GM19452 (cell line): ENCODE results near the gene ZNF488.

ENCODE experiments used
- ATAC-seq: cut with Tn5 transposase; IDR thresholded peaks from one replicate; pipeline ENCODE4 v1.9.1; 2021; ENCODE audit not compliant: unreplicated experiment

Gene ZNF488

DNA sequence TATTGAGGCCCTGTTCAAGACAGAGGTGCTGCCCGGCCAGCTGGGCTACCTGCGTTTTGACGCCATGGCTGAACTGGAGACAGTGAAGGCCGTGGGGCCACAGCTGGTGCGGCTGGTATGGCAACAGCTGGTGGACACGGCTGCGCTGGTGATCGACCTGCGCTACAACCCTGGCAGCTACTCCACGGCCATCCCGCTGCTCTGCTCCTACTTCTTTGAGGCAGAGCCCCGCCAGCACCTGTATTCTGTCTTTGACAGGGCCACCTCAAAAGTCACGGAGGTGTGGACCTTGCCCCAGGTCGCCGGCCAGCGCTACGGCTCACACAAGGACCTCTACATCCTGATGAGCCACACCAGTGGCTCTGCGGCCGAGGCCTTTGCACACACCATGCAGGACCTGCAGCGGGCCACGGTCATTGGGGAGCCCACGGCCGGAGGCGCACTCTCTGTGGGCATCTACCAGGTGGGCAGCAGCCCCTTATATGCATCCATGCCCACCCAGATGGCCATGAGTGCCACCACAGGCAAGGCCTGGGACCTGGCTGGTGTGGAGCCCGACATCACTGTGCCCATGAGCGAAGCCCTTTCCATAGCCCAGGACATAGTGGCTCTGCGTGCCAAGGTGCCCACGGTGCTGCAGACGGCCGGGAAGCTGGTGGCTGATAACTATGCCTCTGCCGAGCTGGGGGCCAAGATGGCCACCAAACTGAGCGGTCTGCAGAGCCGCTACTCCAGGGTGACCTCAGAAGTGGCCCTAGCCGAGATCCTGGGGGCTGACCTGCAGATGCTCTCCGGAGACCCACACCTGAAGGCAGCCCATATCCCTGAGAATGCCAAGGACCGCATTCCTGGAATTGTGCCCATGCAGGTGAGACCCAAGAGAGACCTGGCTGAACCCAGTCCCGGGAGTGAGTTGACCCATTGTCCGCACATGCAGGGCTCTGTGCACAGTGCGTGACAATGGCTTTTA is 33.1 kb downstream of the ZNF488 start:
- ATAC-seq, result no peak

GRCh38 chr10:47349941-47350371 is 34.1 kb downstream of the ZNF488 start:
- no peak for ATAC-seq

DNA sequence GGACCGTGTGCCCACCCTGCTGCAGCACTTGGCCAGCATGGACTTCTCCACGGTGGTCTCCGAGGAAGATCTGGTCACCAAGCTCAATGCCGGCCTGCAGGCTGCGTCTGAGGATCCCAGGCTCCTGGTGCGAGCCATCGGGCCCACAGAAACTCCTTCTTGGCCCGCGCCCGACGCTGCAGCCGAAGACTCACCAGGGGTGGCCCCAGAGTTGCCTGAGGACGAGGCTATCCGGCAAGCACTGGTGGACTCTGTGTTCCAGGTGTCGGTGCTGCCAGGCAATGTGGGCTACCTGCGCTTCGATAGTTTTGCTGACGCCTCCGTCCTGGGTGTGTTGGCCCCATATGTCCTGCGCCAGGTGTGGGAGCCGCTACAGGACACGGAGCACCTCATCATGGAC is 34.6 kb downstream of the ZNF488 start:
- ATAC-seq, result no peak

DNA sequence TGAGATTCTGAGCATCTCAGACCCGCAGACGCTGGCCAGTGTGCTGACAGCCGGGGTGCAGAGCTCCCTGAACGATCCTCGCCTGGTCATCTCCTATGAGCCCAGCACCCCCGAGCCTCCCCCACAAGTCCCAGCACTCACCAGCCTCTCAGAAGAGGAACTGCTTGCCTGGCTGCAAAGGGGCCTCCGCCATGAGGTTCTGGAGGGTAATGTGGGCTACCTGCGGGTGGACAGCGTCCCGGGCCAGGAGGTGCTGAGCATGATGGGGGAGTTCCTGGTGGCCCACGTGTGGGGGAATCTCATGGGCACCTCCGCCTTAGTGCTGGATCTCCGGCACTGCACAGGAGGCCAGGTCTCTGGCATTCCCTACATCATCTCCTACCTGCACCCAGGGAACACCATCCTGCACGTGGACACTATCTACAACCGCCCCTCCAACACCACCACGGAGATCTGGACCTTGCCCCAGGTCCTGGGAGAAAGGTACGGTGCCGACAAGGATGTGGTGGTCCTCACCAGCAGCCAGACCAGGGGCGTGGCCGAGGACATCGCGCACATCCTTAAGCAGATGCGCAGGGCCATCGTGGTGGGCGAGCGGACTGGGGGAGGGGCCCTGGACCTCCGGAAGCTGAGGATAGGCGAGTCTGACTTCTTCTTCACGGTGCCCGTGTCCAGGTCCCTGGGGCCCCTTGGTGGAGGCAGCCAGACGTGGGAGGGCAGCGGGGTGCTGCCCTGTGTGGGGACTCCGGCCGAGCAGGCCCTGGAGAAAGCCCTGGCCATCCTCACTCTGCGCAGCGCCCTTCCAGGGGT is 35.2 kb downstream of the ZNF488 start:
- ATAC-seq, result no peak

GRCh38 chr10:47348138-47348651 is 35.9 kb downstream of the ZNF488 start, which contains the start of gene RBP3:
TSS of gene RBP3 (plus strand) at chr10:47348363. CDS start at chr10:47348485, 122 bp downstream.
- ATAC-seq, result no peak

DNA sequence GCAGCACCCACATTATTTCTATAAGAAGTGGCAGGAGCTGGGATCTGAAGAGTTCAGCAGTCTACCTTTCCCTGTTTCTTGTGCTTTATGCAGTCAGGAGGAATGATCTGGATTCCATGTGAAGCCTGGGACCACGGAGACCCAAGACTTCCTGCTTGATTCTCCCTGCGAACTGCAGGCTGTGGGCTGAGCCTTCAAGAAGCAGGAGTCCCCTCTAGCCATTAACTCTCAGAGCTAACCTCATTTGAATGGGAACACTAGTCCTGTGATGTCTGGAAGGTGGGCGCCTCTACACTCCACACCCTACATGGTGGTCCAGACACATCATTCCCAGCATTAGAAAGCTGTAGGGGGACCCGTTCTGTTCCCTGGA is 36.8 kb downstream of the ZNF488 start:
- no peak for ATAC-seq

DNA sequence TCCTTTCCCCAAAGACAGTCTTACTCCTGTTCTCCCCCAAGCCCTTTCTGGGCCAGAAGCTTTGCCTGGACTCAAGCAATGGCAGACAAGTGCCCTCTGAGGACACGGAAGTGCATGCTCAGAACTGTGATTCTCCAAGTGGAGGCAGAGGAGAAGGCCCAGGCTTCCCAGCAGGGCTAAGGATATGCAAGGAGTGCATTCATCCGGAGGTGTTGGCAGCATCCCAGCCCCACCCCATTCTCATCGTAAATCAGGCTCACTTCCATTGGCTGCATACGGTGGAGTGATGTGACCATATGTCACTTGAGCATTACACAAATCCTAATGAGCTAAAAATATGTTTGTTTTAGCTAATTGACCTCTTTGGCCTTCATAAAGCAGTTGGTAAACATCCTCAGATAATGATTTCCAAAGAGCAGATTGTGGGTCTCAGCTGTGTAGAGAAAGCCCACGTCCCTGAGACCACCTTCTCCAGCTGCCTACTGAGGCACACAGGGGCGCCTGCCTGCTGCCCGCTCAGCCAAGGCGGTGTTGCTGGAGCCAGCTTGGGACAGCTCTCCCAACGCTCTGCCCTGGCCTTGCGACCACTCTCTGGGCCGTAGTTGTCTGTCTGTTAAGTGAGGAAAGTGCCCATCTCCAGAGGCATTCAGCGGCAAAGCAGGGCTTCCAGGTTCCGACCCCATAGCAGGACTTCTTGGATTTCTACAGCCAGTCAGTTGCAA is 37.4 kb downstream of the ZNF488 start:
- ATAC-seq, result no peak

DNA sequence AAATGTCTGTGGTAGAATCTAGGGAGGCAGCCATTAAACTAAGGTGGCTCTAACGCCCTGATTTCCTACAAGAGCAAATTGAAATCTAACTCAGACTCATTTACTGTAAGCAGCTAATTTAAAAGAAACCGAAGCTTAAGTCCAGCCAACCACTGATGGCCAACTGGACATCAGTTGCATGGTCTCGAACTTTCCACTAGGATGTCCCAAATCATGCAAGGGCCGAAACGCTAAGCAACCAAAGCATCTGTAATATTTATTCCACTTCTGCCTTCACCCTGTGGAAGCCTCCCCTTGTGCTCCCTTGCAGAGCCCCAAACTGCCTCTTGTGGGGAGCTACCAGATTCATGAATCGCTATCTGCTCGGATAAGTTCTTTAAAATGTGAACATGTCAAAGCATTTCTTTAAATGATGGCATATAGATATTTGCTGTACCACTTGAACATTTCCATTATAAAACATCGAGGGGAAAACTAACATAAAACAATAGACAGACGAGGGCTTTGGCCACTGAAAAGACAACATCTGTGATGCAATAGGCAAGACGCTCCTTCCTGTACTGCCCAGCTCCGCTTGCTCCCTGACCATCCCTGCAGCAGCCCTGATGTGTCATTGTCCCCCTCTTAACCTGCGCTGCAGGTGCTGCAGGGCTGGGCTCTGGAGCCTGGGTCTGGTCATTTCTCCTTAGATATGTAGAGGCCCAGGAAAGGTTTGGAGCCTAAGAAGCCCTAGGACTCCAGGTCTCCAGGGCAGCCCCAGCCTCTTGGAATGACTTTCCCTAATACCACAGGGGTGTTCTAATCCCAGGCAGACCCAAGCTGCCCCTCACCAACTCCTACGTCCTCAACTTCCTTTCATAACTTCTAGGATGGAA is 38.9 kb downstream of the ZNF488 start:
- no peak for ATAC-seq

DNA sequence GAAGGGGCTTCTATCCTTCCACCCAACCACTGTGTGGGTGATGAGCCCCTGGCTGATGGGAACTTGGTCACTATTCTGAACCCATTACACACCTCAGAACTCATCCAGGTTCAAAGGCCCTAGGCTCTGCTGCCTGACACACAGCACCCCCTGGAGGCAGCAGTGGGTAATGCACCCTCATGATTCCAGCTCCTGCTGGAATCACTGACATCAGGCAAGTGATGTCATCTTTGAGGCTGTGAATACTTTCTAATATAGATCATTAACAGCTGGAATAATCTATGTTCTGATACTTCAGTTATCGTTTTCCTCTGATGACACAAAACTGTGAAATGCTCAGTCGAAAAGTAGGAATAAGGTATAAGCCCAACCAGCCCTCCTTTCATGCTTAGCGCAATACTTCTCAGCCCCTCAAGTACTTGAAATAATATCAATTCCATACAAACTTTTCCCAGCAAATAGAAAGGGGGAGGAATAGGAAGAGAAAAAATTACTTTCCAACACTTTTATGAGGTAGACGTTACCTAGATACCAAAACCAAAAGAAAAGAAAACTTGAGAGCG is 43.4 kb downstream of the ZNF488 start:
- ATAC-seq, result no peak

- ATAC-seq, result no peak
These were observed 44.1 kb downstream of the ZNF488 start for GRCh38 chr10:47339759-47340607.

DNA sequence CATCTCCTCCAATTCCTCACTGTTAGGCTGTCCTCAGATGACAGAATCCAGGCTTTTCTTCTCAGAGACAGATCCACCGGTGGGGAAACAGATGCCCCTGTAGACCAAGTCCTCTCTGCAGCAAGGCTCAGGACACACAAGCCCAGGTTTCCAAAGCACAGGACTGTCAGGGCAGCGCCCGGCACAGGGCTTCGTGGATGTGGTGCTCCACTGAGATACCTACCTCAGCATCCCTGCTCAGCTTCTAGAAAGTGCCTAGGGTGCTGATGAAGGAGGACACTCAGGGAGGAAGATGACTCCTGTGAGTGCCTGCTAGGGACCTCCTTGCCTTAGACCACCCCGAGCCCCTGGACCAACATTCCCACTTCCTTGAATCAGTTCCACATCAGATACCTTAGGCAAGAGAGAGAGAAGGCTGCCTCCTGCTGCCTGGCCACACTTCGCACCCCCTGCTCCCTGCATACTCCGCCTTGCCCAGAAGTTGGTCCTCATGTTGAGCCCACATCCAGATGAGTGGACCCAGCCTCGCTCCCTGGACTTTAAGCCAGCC is 44.8 kb downstream of the ZNF488 start:
- no peak for ATAC-seq

DNA sequence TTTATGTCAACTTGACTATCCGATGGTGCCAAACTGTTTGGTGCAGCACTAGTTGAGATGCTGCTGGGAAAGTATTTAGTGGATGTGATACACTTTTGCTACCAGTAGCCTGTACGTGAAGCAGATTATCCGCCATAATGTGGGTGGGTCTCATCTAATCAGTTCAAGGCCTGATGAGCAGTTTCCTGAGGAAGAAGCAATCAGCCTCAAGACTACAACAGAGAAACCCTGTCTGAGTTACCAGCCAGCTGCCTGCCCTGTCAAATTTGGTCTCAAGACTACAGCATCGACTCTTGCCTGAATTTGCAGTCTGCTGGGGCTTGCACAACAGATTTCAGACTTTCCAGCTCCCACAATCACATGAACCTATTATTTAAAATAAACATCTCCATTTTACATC is 46.8 kb downstream of the ZNF488 start:
- no peak for ATAC-seq

DNA sequence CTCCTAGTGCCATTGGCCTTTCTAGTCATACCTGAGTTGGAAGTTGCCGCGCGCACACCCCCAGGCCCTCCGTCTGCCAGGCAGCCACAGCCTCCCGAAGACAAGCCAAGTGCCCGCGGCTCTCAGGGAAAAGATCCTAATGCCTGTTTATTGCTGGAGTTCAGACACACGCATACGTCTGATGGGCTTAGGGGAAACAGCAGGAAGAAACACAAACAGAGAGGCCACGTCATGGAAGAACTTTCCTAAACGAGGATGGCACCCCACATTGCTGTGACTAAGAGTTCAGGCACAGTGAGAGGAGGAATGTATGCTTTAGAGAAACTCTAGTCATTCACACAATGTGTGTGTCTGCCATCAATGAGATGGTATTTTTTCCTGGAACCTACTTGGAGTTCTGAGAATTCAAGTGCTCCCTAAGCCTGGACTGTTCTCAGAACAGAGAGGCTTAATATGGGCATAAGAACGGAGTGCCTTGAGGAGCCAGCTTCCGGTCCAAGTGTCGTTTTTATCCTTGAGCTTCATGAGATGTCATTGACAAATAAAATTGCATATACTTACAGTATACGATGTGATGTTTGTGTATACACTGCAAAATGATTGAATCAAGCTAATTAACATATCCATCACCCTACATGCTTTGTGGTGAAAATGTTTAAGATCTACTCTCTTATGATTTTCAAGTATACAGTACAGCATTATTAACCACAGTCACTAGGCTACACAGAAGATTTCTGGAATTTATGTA is 47.5 kb downstream of the ZNF488 start:
- no peak for ATAC-seq

DNA sequence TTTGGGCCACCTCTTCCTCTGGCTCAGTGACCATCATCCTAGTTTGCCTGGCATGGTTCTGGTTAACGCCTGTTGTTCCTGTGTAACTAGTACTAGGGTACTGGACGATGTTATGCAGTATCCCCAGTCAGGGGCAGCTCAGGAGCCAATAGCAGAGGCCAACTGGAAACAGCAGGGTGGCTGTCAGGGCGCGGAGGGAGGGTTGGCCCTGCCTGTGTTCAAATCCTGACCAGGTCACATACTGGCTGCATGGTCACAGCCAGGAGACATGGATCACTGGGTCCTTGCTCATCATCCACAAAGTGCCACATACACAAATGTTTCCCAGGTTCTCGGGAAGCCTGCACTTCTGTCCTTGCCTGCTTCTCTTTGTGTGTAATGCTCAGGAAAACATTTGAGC is 48.2 kb downstream of the ZNF488 start:
- ATAC-seq, result no peak

DNA sequence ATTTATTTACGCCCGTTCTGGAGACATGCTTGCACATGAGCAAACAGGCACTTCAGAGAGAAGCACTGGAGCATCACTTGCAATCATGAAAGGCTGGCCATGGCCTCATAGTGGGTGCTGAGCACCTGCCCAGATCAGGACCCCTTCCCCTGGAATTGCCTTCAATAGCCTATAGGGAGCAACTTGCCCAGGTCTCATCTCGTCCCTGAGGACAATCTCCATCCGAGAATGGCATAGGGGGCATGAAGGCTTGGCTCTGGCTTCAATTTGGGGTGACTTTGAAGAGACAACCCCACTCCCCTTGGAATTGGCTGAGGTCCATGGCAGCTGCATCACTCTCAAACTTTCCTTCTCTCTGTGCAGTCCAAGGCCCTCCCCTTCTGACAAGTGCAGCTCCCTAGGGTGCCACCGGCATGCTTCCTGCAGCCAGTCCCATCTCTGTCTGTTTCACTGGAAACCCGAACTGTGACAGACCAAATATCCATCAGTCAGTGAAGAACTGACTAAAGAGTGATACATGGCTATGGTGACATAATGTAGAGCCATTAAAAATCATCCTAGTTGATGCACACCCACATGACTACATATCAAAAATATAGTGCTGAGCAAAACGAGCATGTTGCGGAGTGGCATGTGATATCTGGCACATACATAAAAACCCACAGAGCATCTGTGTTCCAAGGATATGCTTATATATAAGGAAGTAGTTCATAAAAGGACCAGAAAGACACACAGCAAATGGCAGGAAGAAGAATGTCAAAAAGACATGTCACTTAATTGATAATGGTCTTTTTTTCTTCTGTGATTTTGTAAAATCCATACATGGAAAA is 49.4 kb downstream of the ZNF488 start:
- ATAC-seq, result no peak

DNA sequence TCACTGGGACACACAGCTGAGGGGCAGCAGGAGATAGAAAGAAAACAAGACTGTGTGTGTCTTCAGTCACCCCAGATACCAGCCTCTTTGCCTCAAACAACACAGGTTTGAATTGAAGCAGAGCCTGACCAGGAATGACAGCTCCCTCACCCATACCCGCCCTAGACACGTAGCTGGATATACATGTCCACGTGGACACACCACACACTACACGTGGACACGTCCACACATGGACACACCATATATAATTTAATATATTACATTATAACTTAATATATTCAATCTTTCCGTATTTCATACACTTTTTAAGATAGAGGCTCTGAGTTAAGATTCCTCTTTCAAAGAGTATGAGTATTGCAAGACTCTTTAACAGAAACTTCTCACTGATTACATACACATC is 50.6 kb downstream of the ZNF488 start:
- ATAC-seq, result no peak

DNA sequence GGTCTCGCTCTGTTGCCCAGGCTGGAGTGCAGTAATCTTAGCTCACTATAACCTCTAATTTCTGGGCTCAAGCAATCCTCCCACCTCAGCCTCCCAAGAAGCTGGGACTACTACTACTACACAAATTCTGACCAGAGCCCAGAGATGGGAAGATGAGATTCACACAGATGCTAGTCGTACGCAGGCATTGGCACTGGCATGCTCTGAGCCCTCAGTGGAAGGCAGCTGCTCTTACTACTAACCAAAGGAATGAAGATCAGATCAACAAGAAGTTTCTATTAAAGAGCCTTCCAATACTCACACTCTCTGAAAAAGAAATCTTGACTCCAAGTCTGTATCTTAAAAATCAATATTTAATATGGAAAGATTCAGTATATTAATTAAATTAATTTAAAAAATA is 51.1 kb downstream of the ZNF488 start:
- ATAC-seq, result no peak
